SK-N-SH (cell line): Measurements from ENCODE around the gene WHRN. TPM values are rescaled to one million over a fixed set of nuclear protein-coding genes. Genes with fewer than 3 reads are reported as not detected.
A peak's percentile ranks its signal among the peaks of the same experiment; 100 is the strongest.

Source experiments
- CTCF ChIA-PET: fragments of 300-600, 350-600 bp; formaldehyde crosslinking; extraction: SDS; loops from one replicate; lab custom pipeline; 2021; lab: Yijun Ruan, JAX
- POLR2A ChIA-PET: fragments of 350-600 bp; sonication (Branson Sonifier 250); formaldehyde crosslinking; extraction: SDS; loops from one replicate; lab custom pipeline; 2020; ENCODE audit warnings: antibody characterized with exemption, inconsistent platforms; lab: Yijun Ruan, JAX
- DNase-seq: peaks from one replicate; pipeline ENCODE4 v3.0.0; 2012
- H2AFZ ChIP-seq: fragments of 200-600 bp; sonication (generic); 2 replicates; pipeline ENCODE4 v1.8.1; 2016; ENCODE audit warnings: antibody characterized with exemption, mild to moderate bottlenecking, low read depth
- H3F3A ChIP-seq: fragments of 200-600 bp; sonication (generic); replicated peaks from 2 replicates; pipeline ENCODE3; 2016; ENCODE audit warnings: antibody characterized with exemption, mild to moderate bottlenecking; ENCODE audit not compliant: insufficient read depth
- H3K27ac ChIP-seq, 2 experiments: fragments of 200-500 bp in 1 of 2; fragments of 200-600 bp in 1 of 2; sonication (Bioruptor generic) in 1 of 2; sonication (generic), shearing (Covaris generic) in 1 of 2; 2 replicates each; pipeline versions ENCODE4 v1.5.1 to v1.6.1; 2014 to 2016; ENCODE audit warnings: low read depth in 2 of 2, inconsistent platforms in 1 of 2, low read length in 1 of 2, mild to moderate bottlenecking in 1 of 2, mixed read lengths in 1 of 2
- H3K27me3 ChIP-seq: fragments of 200-600 bp; sonication (generic), shearing (Covaris generic); 2 replicates; pipeline ENCODE4 v1.6.1; 2016; ENCODE audit warnings: mixed run types; ENCODE audit not compliant: insufficient read depth
- H3K36me3 ChIP-seq, 2 experiments: fragments of 200-500 bp in 1 of 2; fragments of 200-600 bp in 1 of 2; sonication (Bioruptor generic) in 1 of 2; sonication (generic) in 1 of 2; replicated peaks in 1 of 2; 2 replicates each; pipeline versions ENCODE3 to v1.5.1; 2014 to 2016; ENCODE audit warnings: low read length in 1 of 2, mild to moderate bottlenecking in 1 of 2; ENCODE audit not compliant: insufficient read depth in 2 of 2, control insufficient read depth in 1 of 2
- H3K4me1 ChIP-seq, 2 experiments: fragments of 200-500 bp in 1 of 2; fragments of 200-600 bp in 1 of 2; sonication (Bioruptor generic) in 1 of 2; sonication (generic), shearing (Covaris generic) in 1 of 2; 2 replicates each; pipeline versions ENCODE4 v1.5.1 to v1.6.1; 2014 to 2016; ENCODE audit warnings: low read depth in 1 of 2, low read length in 1 of 2, mixed run types in 1 of 2; ENCODE audit not compliant: insufficient read depth in 2 of 2, control insufficient read depth in 1 of 2
- H3K4me2 ChIP-seq: fragments of 200-600 bp; sonication (generic), shearing (Covaris generic); 2 replicates; pipeline ENCODE4 v1.6.1; 2017; ENCODE audit warnings: mixed run types
- H3K4me3 ChIP-seq, 2 experiments: fragments of 200-500 bp in 1 of 2; fragments of 200-600 bp in 1 of 2; sonication (Bioruptor generic) in 1 of 2; sonication (generic), shearing (Covaris generic) in 1 of 2; 2 replicates each; pipeline versions ENCODE4 v1.5.1 to v1.8.1; 2014 to 2016; ENCODE audit warnings: low read depth in 2 of 2, inconsistent platforms in 1 of 2, low read length in 1 of 2, mild to moderate bottlenecking in 1 of 2, mixed read lengths in 1 of 2, moderate library complexity in 1 of 2
- H3K79me2 ChIP-seq: fragments of 200-600 bp; sonication (generic); 2 replicates; pipeline ENCODE4 v1.8.1; 2017; ENCODE audit warnings: mild to moderate bottlenecking; ENCODE audit not compliant: insufficient read depth
- H3K9ac ChIP-seq: fragments of 200-600 bp; sonication (generic); 2 replicates; pipeline ENCODE4 v1.6.1; 2017; ENCODE audit warnings: mixed run types
- H3K9me2 ChIP-seq: fragments of 200-600 bp; sonication (generic); 2 replicates; pipeline ENCODE4 v1.6.1; 2017; ENCODE audit warnings: mixed run types
- H3K9me3 ChIP-seq: fragments of 200-600 bp; sonication (generic); 2 replicates; pipeline ENCODE4 v1.6.1; 2017; ENCODE audit warnings: mixed run types, mild to moderate bottlenecking, moderate library complexity
- H4K20me1 ChIP-seq: fragments of 200-600 bp; sonication (generic); 2 replicates; pipeline ENCODE4 v1.6.1; 2017; ENCODE audit warnings: mild to moderate bottlenecking, mixed run types; ENCODE audit not compliant: insufficient read depth
- CHD2 ChIP-seq: fragments of 150-350 bp; IDR thresholded peaks from 2 replicates; pipeline ENCODE4 v1.6.1; 2018; ENCODE audit warnings: low read length; ENCODE audit not compliant: partially characterized antibody
- EP300 ChIP-seq, 2 experiments: IDR thresholded peaks; 2 replicates each; pipeline versions ENCODE4 v1.4.0 to v1.6.1; 2012; ENCODE audit warnings: borderline replicate concordance in 1 of 2, low read depth in 1 of 2, low read length in 1 of 2
- GABPA ChIP-seq: IDR thresholded peaks from 2 replicates; pipeline ENCODE4 v1.4.0; 2012; ENCODE audit warnings: low read depth, mild to moderate bottlenecking
- MEF2A ChIP-seq: IDR thresholded peaks from 2 replicates; pipeline ENCODE4 v1.4.0; 2012; ENCODE audit warnings: low read depth, borderline replicate concordance
- NFIC ChIP-seq: IDR thresholded peaks from 2 replicates; pipeline ENCODE4 v1.4.0; 2012; ENCODE audit warnings: borderline replicate concordance
- RAD21 ChIP-seq: IDR thresholded peaks from 2 replicates; pipeline ENCODE4 v1.6.1; 2012; ENCODE audit warnings: mild to moderate bottlenecking, low read length
- TCF12 ChIP-seq: IDR thresholded peaks from 2 replicates; pipeline ENCODE4 v1.4.0; 2012
- WGBS: methylation state at CpG from one replicate; pipeline ENCODE4 v1.1.6; 2017; ENCODE audit warnings: low lambda C conversion rate; 5-methylcytosine and 5-hydroxymethylcytosine counted together
- polyA plus RNA-seq, 3 experiments: library from polyadenylated mRNA; depleted of rRNA; stranded (reverse); fragments of >200 nt; gene quantifications; 2 replicates each; pipeline ENCODE4 v1.2.3, GENCODE V29; 2012
- TF ChIP-seq, protein P1 (sequence below): fragments of 150-350 bp; IDR thresholded peaks from 2 replicates; pipeline ENCODE4 v1.6.1; 2016; ENCODE audit warnings: mild to moderate bottlenecking, low read depth, low read length

Gene WHRN
- polyA plus RNA-seq, 1 of the 3 experiments (the other 2 are of a cell fraction): 4.6 TPM

DNA sequence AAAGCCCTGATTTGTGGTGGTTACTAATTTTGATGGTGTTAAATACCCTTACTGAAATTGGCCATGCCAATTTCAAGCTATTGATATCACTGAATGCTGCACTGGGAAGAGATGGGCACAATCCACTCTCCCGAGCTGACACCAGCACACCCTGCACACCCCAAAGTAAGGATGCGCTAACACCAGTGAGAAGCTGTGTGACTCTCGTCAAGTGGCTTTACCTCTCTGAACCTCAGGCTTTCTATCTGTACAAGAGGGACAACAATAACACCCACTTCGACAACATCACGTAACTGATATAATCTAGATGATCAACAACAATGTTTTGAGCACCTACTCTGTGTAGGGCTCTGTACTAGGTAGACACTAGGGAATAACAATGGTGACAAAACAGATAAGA, 109.5 kb downstream of the WHRN start:
- Histone ChIP-seq H3K36me3 (no peaks in the 10 kb centered on the region), H3K9me3 (no peaks in the 10 kb centered on the region), H3K79me2 (no peaks in the 10 kb centered on the region), H3K4me2 (no peak overlapping the region), H3F3A (peaks cover 12% of the 10 kb centered on the region), H3K9ac (no peak overlapping the region), H3K4me1 (peaks cover 0 to 22% of the 10 kb centered on the region in 2 experiments; a peak in 1 of 4 replicates), H3K4me3 (no peak overlapping the region), H3K9me2 (no peaks in the 10 kb centered on the region), H4K20me1 (no peaks in the 10 kb centered on the region), H2AFZ (no peak overlapping the region), H3K27me3 (no peaks in the 10 kb centered on the region), H3K27ac (peak overlapping the region in 1 of 2 experiments; percentile 18; a peak in 1 of 4 replicates)
- 94% methylated on average over 5 of the region's 5 CpGs for WGBS
- CTCF ChIA-PET: interaction anchor here (0.7 to 3.6 kb wide), 3 partner anchors 10 to 658 kb away, joined by 3 to 22 read pairs (median 3); no protein-coding TSS in a partner anchor
- DNase-seq: no peak
- POLR2A ChIA-PET: no interaction called here
- TF ChIP-seq EP300 (IDR thresholded peaks at IDR 0.05; ENCODE audit: borderline replicate concordance in 1 of 2, low read depth in 1 of 2, low read length in 1 of 2): no peak

DNA sequence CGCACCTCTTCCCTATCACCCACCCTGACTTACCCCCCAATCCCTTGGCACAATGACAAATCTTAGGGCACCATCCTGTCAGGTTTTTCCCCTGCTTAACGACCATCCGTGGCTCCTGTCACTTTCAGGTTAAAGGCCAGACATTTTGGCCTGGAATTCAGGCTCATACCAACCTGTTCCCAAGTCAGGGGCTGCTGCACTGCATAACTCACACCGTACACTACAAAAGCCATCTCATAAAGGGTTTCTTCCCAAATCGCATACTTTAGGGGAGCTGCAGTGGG, 110.0 kb downstream of the WHRN start:
- peak overlapping the region in 1 of 2 experiments; percentile 18; a peak in 2 of 4 replicates for H3K27ac ChIP-seq
- no peak overlapping the region for H3K9ac ChIP-seq
- no peaks in the 10 kb centered on the region for H3K79me2 ChIP-seq
- H2AFZ ChIP-seq: no peak overlapping the region
- no peak overlapping the region for H3K4me2 ChIP-seq
- H3K9me3 ChIP-seq: no peaks in the 10 kb centered on the region
- no peaks in the 10 kb centered on the region for H3K36me3 ChIP-seq
- ChIA-PET CTCF (interaction anchor here (0.7 to 3.6 kb wide), 4 partner anchors 10 to 658 kb away, joined by 3 to 22 read pairs (median 4); no protein-coding TSS in a partner anchor), POLR2A (no interaction called here)
- peaks cover 0 to 22% of the 10 kb centered on the region in 2 experiments; a peak in 1 of 4 replicates for H3K4me1 ChIP-seq
- no peaks in the 10 kb centered on the region for H3K9me2 ChIP-seq
- no peaks in the 10 kb centered on the region for H4K20me1 ChIP-seq
- WGBS: 63% methylated on average over 5 of the region's 5 CpGs
- no peaks in the 10 kb centered on the region for H3K27me3 ChIP-seq
- TF ChIP-seq NFIC (no peak), GABPA (no peak), MEF2A (no peak), RAD21 (no peak)
- TF ChIP-seq, protein P1, sequence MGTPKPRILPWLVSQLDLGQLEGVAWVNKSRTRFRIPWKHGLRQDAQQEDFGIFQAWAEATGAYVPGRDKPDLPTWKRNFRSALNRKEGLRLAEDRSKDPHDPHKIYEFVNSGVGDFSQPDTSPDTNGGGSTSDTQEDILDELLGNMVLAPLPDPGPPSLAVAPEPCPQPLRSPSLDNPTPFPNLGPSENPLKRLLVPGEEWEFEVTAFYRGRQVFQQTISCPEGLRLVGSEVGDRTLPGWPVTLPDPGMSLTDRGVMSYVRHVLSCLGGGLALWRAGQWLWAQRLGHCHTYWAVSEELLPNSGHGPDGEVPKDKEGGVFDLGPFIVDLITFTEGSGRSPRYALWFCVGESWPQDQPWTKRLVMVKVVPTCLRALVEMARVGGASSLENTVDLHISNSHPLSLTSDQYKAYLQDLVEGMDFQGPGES: no peak
- no peak for DNase-seq
- peaks cover 12% of the 10 kb centered on the region for H3F3A ChIP-seq
- H3K4me3 ChIP-seq: no peak overlapping the region

DNA sequence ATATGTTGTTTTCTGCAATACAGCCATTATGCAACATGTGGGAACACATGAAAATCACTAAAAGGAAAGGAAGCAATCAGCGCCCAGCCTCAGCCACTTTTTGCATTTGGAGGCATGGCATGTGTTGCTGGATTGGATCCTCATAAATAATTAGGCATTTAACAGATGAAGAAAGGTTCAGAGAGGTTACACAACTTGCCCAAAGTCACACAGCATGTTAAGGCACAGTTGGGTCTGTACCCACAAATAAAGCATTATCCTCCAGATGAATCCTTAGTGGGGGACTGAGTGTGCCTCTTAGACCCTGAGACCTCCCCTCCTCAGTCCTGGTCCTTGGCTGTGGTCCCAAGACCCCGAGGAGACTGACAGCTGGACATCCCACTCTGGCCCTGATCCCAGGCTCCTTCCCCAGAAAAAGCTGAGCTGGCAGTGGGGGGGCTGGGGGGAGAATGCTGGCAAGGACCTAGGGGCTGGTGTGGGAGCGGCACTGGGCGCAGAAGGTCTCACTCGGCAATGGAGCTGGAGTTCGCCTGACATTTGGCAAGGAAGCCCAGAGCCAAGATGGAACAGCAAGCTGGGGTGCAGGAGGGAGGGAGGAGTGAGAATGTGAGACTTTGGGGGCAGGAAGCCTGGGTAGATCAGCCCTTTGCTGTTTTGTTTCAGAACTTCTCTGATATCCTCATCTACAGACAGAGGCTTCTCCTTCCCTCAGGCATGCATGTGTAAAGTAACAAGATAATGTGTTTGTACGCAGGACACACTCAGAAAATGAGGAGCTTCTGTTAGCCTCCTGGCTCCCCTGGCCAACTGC, 110.5 kb downstream of the WHRN start:
- H3K79me2 ChIP-seq: no peaks in the 10 kb centered on the region
- no peak overlapping the region for H3K4me3 ChIP-seq
- no peak overlapping the region for H2AFZ ChIP-seq
- DNase-seq: peak; percentile 57
- 74% methylated on average over 7 of the region's 7 CpGs for WGBS
- H3K9ac ChIP-seq: no peak overlapping the region
- H3K4me1 ChIP-seq: peaks cover 0 to 27% of the 10 kb centered on the region in 2 experiments; a peak in 1 of 4 replicates
- H3K36me3 ChIP-seq: no peaks in the 10 kb centered on the region
- no peaks in the 10 kb centered on the region for H4K20me1 ChIP-seq
- peaks cover 12% of the 10 kb centered on the region for H3F3A ChIP-seq
- peak overlapping the region in 1 of 2 experiments; percentile 44; a peak in 2 of 4 replicates for H3K27ac ChIP-seq
- H3K27me3 ChIP-seq: no peaks in the 10 kb centered on the region
- ChIA-PET POLR2A (no interaction called here), CTCF (interaction anchor here (0.8 to 3.6 kb wide), 4 partner anchors 10 to 657 kb away, joined by 3 to 22 read pairs (median 9); no protein-coding TSS in a partner anchor)
- no peaks in the 10 kb centered on the region for H3K9me3 ChIP-seq
- H3K9me2 ChIP-seq: no peaks in the 10 kb centered on the region
- no peak overlapping the region for H3K4me2 ChIP-seq
- TF ChIP-seq CHD2 (peak; percentile 18), TCF12 (no peak)
